SK-N-SH treated with all-trans-retinoic acid at 6 μM for 48 hours (cell line): Measurements from ENCODE around the gene NAIF1.

Experiments
- ATAC-seq: fragments of 200-7000 bp; cut with Tn5 transposase; 3 replicates; pipeline ENCODE4 v1.9.1; 2020; ENCODE audit warnings: mild to moderate bottlenecking, moderate library complexity
- CREB5 ChIP-seq: fragments of 250-450 bp; sonication (Bioruptor Pico); IDR thresholded peaks from 2 replicates; pipeline ENCODE4 v1.5.1; 2020; ENCODE audit warnings: low read depth, mild to moderate bottlenecking, moderate library complexity
- CSRNP3 ChIP-seq: fragments of 250-450 bp; sonication (Bioruptor Pico); IDR thresholded peaks from 2 replicates; pipeline ENCODE4 v1.5.1; 2021; ENCODE audit warnings: mild to moderate bottlenecking, moderate library complexity
- GLIS3 ChIP-seq: fragments of 250-450 bp; sonication (Bioruptor Pico); IDR thresholded peaks from 2 replicates; pipeline ENCODE4 v1.5.0; 2020; ENCODE audit warnings: mild to moderate bottlenecking, moderate library complexity
- ISL1 ChIP-seq: fragments of 250-450 bp; sonication (Bioruptor Pico); IDR thresholded peaks from 2 replicates; pipeline ENCODE4 v2.1.2; 2022; ENCODE audit warnings: mild to moderate bottlenecking, moderate library complexity
- OSR1 ChIP-seq: fragments of 250-450 bp; sonication (Bioruptor Pico); IDR thresholded peaks from 2 replicates; pipeline ENCODE4 v1.8.0; 2022; ENCODE audit warnings: moderate library complexity, mild to moderate bottlenecking, inconsistent platforms
- PATZ1 ChIP-seq: fragments of 250-450 bp; sonication (Bioruptor Pico); IDR thresholded peaks from 2 replicates; pipeline ENCODE4 v1.8.0; 2020; ENCODE audit warnings: mild to moderate bottlenecking, moderate library complexity, borderline replicate concordance
- POU6F1 ChIP-seq: fragments of 250-450 bp; sonication (Bioruptor Pico); IDR thresholded peaks from 2 replicates; pipeline ENCODE4 v1.8.0; 2021; ENCODE audit warnings: low read depth, mild to moderate bottlenecking, moderate library complexity, borderline replicate concordance
- PPARA ChIP-seq: fragments of 250-450 bp; sonication (Bioruptor Pico); IDR thresholded peaks from 2 replicates; pipeline ENCODE4 v1.5.0; 2020; ENCODE audit warnings: mild to moderate bottlenecking, borderline replicate concordance
- RARB ChIP-seq: fragments of 250-450 bp; sonication (Bioruptor Pico); IDR thresholded peaks from 2 replicates; pipeline ENCODE4 v1.8.0; 2021; ENCODE audit warnings: mild to moderate bottlenecking, moderate library complexity
- TOX ChIP-seq: fragments of 250-450 bp; sonication (Bioruptor Pico); IDR thresholded peaks from 2 replicates; pipeline ENCODE4 v1.8.0; 2021; ENCODE audit warnings: mild to moderate bottlenecking, moderate library complexity, borderline replicate concordance
- TSHZ2 ChIP-seq: fragments of 250-450 bp; sonication (Bioruptor Pico); IDR thresholded peaks from 2 replicates; pipeline ENCODE4 v1.5.0; 2020; ENCODE audit warnings: mild to moderate bottlenecking, moderate library complexity
- ZC3H10 ChIP-seq: fragments of 250-450 bp; sonication (Bioruptor Pico); IDR thresholded peaks from 2 replicates; pipeline ENCODE4 v1.5.1; 2021; ENCODE audit warnings: mild to moderate bottlenecking, moderate library complexity
- ZFP3 ChIP-seq: fragments of 250-450 bp; sonication (Bioruptor Pico); IDR thresholded peaks from 2 replicates; pipeline ENCODE4 v1.5.0; 2020; ENCODE audit warnings: mild to moderate bottlenecking, moderate library complexity
- ZNF565 ChIP-seq: fragments of 450-650 bp; formaldehyde crosslinking; conservative IDR thresholded peaks from 2 replicates; pipeline ENCODE4 v1.5.0; 2020; ENCODE audit warnings: low read depth, mild to moderate bottlenecking, moderate library complexity
- ZNF70 ChIP-seq: fragments of 450-650 bp; formaldehyde crosslinking; IDR thresholded peaks from 2 replicates; pipeline ENCODE4 v1.5.0; 2020; ENCODE audit warnings: mild to moderate bottlenecking, moderate library complexity

Gene NAIF1

GRCh38 chr9:128115187-128116103 is 48.3 kb upstream of the NAIF1 start:
- TF ChIP-seq CREB5 (CRISPR knock-in tag) (no peak), PATZ1 (CRISPR knock-in tag) (no peak), TSHZ2 (no peak), OSR1 (CRISPR knock-in tag) (no peak), ZNF70 (no peak), POU6F1 (no peak), ZC3H10 (CRISPR knock-in tag) (no peak), ZNF565 (CRISPR knock-in tag) (no peak), CSRNP3 (CRISPR knock-in tag) (no peak), ZFP3 (no peak), ISL1 (CRISPR knock-in tag) (no peak), GLIS3 (CRISPR knock-in tag) (no peak), PPARA (CRISPR knock-in tag) (no peak)
- ATAC-seq: no peak

- TF ChIP-seq RARB (CRISPR knock-in tag) (no peak), ISL1 (CRISPR knock-in tag) (no peak), TOX (CRISPR knock-in tag) (no peak), CREB5 (CRISPR knock-in tag) (no peak)
- ATAC-seq: no peak
Observed at GRCh38 chr9:128114326-128115186, 47.4 kb upstream of the NAIF1 start.
